Psoas muscle (tissue), 8 donors: ENCODE data around the gene FGF14. TPM values are rescaled to one million over a fixed set of nuclear protein-coding genes. Genes with fewer than 3 reads are reported as not detected.

Source experiments
- ATAC-seq, 4 donors: fragments of 200-7000 bp; cut with Tn5 transposase; one replicate each; pipeline ENCODE4 v1.9.1; 2020; ENCODE audit warnings: moderate library complexity in 3 of 4, mild to moderate bottlenecking in 2 of 4
- DNase-seq, 2 donors: peaks; one replicate each; pipeline ENCODE4 v3.0.0-alpha.2; 2020
- H3K27ac ChIP-seq: fragments of 200-600 bp; one replicate; pipeline ENCODE4 v1.8.0; 2022
- H3K27me3 ChIP-seq, 3 donors: fragments of 200-600 bp in 1 of 3; one replicate each; pipeline versions ENCODE4 v1.6.1 to v1.8.0; 2013 to 2022; ENCODE audit warnings: low read length in 2 of 3, mild to moderate bottlenecking in 2 of 3, moderate library complexity in 1 of 3; ENCODE audit not compliant: insufficient read depth in 3 of 3
- H3K36me3 ChIP-seq, 2 donors: fragments of 200-600 bp in 1 of 2; one replicate each; pipeline versions ENCODE4 v1.6.1 to v1.8.0; 2013 to 2022; ENCODE audit warnings: low read depth in 1 of 2, mild to moderate bottlenecking in 1 of 2, moderate library complexity in 1 of 2; ENCODE audit not compliant: insufficient read depth in 1 of 2
- H3K4me1 ChIP-seq: fragments of 200-600 bp; one replicate; pipeline ENCODE4 v1.8.0; 2022
- H3K4me3 ChIP-seq: fragments of 200-600 bp; one replicate; pipeline ENCODE4 v1.8.0; 2022; ENCODE audit warnings: mild to moderate bottlenecking
- H3K9me3 ChIP-seq: fragments of 200-600 bp; one replicate; pipeline ENCODE4 v1.8.0; 2022
- WGBS, 3 donors: extraction: QIAGEN DNeasy Blood & Tissue Kit; methylation state at CpG; one replicate each; pipeline versions ENCODE4 v1.1.6 to v1.1.7; 2013; 5-methylcytosine and 5-hydroxymethylcytosine counted together
- intact Hi-C, 2 donors: fragments of 100-400 bp; cut with DNase I; formaldehyde crosslinking; loops; one replicate each; pipeline versions ENCODE4 v1.11.0 to v1.14.2; 2022
- polyA plus RNA-seq, 3 donors: library from polyadenylated mRNA; stranded (reverse); fragments of 200-250 nt; gene quantifications; one replicate each; pipeline ENCODE4 v1.2.3, GENCODE V29; 2013
- total RNA-seq, 4 donors: library from RNA; stranded (reverse); fragmentation: NEBNext Ultra II Directional in 2 of 4; extraction: Animal tissue kit (Norgen Biotek cat#: 25700) in 2 of 4; gene quantifications; one replicate each; pipeline versions ENCODE4 v1.2.1 to v1.2.4, GENCODE V29; 2021 to 2023
- TF ChIP-seq, protein P1 (sequence below): fragments of 200-600 bp; IDR thresholded peaks from one replicate; pipeline ENCODE4 v1.8.0; 2022; ENCODE audit warnings: antibody characterized with exemption
- donor health status: healthy with polysubstance abuse.
- donor health status: DM: no; HTN: no; CAD: no; lungs with moderate emphysema.
- donor health status: Bipolar disorder and iron deficiency.
- donor health status: healthy.
- donor health status: DM: yes; HTN: yes; CAD: no.
- donor health status: DM: no; HTN: no; CAD: no.
- donor health status: DM: no; HTN: no; CAD: no.
- donor health status: DM: yes; HTN: yes; CAD: no.

FGF14 gene
- total and polyA plus RNA-seq, 7 donors, result 0.01 to 0.05 (median 0.02) TPM; not detected in 4

DNA sequence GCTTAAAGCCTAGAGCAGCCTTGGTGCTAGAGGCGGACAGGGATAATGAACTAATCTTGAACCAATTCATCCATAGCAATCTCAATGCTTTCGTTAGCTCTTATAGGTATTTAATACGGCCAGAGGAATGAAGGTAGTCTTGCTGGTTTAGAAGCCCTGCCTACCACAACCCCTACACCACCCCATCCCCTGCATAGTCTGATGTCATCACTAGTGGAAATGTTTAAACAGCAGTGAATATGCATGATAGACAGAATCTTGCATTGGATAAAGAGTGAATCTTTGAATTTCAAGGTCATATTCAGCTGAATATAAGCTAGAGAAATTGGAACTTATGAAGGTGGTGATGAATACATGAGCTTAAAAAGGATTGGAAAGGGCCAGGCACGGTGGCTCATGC lies 627.5 kb downstream of the FGF14 start:
- no peak overlapping the region for H3K27ac ChIP-seq
- WGBS, 3 donors, result 82 to 92% (median 84%) methylated on average over 4 of the region's 4 CpGs
- H3K4me3 ChIP-seq, result no peak overlapping the region
- DNase-seq (no peak), ATAC-seq (no peak)
- no peaks in the 10 kb centered on the region for H3K4me1 ChIP-seq
- intact Hi-C loops, result no loop called here
- TF ChIP-seq, protein P1, sequence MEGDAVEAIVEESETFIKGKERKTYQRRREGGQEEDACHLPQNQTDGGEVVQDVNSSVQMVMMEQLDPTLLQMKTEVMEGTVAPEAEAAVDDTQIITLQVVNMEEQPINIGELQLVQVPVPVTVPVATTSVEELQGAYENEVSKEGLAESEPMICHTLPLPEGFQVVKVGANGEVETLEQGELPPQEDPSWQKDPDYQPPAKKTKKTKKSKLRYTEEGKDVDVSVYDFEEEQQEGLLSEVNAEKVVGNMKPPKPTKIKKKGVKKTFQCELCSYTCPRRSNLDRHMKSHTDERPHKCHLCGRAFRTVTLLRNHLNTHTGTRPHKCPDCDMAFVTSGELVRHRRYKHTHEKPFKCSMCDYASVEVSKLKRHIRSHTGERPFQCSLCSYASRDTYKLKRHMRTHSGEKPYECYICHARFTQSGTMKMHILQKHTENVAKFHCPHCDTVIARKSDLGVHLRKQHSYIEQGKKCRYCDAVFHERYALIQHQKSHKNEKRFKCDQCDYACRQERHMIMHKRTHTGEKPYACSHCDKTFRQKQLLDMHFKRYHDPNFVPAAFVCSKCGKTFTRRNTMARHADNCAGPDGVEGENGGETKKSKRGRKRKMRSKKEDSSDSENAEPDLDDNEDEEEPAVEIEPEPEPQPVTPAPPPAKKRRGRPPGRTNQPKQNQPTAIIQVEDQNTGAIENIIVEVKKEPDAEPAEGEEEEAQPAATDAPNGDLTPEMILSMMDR, result no peak
- no peaks in the 10 kb centered on the region for H3K36me3 ChIP-seq
- no peaks in the 10 kb centered on the region for H3K9me3 ChIP-seq
- H3K27me3 ChIP-seq, result no peaks in the 10 kb centered on the region

DNA sequence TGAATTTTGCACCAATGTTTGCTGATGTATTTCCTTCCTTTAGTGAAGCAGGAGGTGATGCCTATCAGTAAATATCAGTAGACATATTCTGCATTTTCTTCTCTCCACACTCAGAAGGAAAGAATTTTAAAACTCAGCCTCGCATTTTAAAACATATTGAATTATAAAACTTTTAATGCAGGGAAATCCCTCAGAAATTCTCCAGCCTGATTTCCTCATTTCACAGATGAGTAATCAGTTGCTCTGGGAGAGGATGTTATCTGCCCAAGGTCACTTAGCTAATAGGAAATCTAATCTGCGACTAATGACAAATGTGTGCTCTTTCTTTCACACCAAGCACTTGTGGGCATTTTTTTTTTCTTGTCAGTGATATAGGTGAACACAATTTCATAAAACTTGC lies 628.8 kb downstream of the FGF14 start:
- intact Hi-C loops, result no loop called here
- no peak for ATAC-seq
- H3K4me3 ChIP-seq, result no peak overlapping the region

DNA sequence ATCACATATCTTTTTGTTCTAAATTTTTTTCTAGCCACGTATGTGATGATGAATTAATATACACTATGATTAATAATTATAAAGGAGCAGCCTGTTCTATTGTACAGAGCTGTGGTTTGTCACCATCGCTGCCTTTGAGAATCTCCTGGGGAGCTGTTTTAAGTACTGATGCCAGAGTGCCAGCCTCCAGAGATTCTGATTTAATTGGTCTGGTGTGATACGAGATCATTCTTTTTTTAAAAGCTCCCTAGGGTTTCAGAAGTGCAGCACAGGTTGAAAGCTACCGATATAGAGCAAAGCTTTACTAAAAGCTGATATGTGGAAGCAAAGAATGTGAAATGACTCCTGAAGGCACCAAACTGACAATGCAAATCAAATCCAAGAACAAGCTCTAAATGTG lies 634.7 kb downstream of the FGF14 start:
- intact Hi-C loops, result no loop called here
- Histone ChIP-seq H3K4me3 (no peak overlapping the region), H3K27ac (no peak overlapping the region), H3K4me1 (no peaks in the 10 kb centered on the region), H3K9me3 (no peaks in the 10 kb centered on the region), H3K36me3 (no peaks in the 10 kb centered on the region), H3K27me3 (no peaks in the 10 kb centered on the region)
- no peak for DNase-seq
- 70 to 82% (median 76%) methylated on average over 4 of the region's 4 CpGs for WGBS, 3 donors
- no peak for ATAC-seq
- TF ChIP-seq, protein P1, result no peak

More for the DNA sequence above, 628.8 kb downstream of the FGF14 start:
- no peaks in the 10 kb centered on the region for H3K9me3 ChIP-seq
- WGBS, 3 donors, result 53 to 59% (median 59%) methylated on average over 2 of the region's 2 CpGs
- no peaks in the 10 kb centered on the region for H3K36me3 ChIP-seq
- no peaks in the 10 kb centered on the region for H3K27me3 ChIP-seq
- TF ChIP-seq, protein P1, result no peak
- H3K27ac ChIP-seq, result no peak overlapping the region
- DNase-seq, result no peak
- no peaks in the 10 kb centered on the region for H3K4me1 ChIP-seq

DNA sequence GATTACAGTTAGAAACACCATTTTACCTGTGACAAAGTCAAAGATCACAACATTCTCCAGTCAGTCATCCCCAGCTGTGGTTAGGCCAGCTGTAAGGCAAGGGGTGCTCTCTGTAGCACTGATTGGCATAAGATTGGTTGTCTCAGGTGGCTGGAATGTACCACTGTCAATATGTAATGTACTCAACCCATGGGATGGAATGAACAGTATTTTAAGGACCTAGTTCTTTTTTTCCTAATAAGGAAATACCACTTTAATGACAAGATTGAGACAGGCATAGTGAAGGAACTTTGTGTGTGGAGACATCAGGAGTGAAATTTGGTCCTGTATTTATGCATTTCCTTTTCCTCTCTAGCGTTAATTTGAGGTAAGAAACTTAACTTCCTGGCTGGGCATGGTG lies 638.7 kb downstream of the FGF14 start:
- 61 to 71% (median 63%) methylated on average over 1 of the region's 1 CpG for WGBS, 3 donors
- no peaks in the 10 kb centered on the region for H3K9me3 ChIP-seq
- H3K27me3 ChIP-seq, result no peaks in the 10 kb centered on the region
- TF ChIP-seq, protein P1, result no peak
- no peak for DNase-seq
- intact Hi-C loops, result no loop called here
- no peak overlapping the region for H3K4me3 ChIP-seq
- H3K27ac ChIP-seq, result no peak overlapping the region
- H3K4me1 ChIP-seq, result no peaks in the 10 kb centered on the region
- no peak for ATAC-seq
- no peaks in the 10 kb centered on the region for H3K36me3 ChIP-seq

DNA sequence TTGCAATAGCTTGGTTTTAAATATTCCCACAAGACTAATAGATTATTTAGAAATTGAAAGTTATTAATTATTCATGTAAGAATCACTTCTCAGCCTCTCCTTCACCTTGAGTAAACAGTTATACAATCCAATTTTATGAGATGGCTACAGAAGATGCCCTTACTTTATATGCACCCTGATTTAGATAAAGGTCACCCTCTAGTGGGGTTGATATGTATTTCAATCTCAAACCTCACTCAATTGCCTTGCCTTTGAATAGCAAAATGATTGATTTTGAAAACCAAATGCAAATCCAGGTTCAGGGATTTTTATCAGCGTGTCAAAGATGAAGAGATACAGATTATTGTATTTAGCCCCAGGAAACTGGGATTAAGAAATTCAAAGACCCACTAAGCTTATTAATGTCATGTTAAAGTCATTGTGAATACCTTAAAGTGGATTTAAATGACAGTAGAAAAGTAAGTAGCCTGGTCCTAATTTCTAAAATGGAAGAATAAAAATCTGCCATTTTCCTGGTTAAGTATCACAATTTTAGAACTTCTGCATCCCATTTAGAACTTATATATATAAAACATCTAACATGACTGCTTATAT lies 644.3 kb downstream of the FGF14 start:
- TF ChIP-seq, protein P1, result peak; percentile 24
- DNase-seq (no peak), ATAC-seq (no peak)
- Histone ChIP-seq H3K4me1 (no peaks in the 10 kb centered on the region), H3K27me3 (no peaks in the 10 kb centered on the region), H3K4me3 (no peak overlapping the region), H3K36me3 (no peaks in the 10 kb centered on the region), H3K27ac (no peak overlapping the region), H3K9me3 (no peaks in the 10 kb centered on the region)
- WGBS, 3 donors, result 5 to 10% (median 10%) methylated on average over 1 of the region's 1 CpG
- intact Hi-C loops, result loop anchor here in 1 of 2 donors (10.0 kb wide), 1 partner anchor 243 kb away; no protein-coding TSS in a partner anchor
